NB4 (cell line): ENCODE results near the gene CIDEA.
"Not testable (repeated sequence)": the region's sequence is repeated elsewhere in the genome, so short reads cannot be mapped to it uniquely, and the experiment has no call there.

Source experiments
- MAX ChIP-seq: IDR thresholded peaks from 2 replicates; pipeline ENCODE4 v1.6.1; 2011; ENCODE audit warnings: low read depth, low read length
- POLR2A ChIP-seq: IDR thresholded peaks from 2 replicates; pipeline ENCODE4 v1.6.1; 2011; ENCODE audit warnings: mild to moderate bottlenecking; ENCODE audit not compliant: insufficient read length; ENCODE audit errors: extremely low read depth

GRCh38 chr18:12243272-12243671, 10.9 kb upstream of the CIDEA start:
- not testable (repeated sequence) for TF ChIP-seq MAX, POLR2A
